ENCODE results near the gene DIS3L2.
"Not testable (repeated sequence)": the region's sequence is repeated elsewhere in the genome, so short reads cannot be mapped to it uniquely, and the experiment has no call there.

DIS3L2 gene

GRCh38 chr2:232296776-232297525, 335.4 kb downstream of the DIS3L2 start:
- DNase-seq (ENCODE audit: low read depth in 3 of 3) = no peak

DNA sequence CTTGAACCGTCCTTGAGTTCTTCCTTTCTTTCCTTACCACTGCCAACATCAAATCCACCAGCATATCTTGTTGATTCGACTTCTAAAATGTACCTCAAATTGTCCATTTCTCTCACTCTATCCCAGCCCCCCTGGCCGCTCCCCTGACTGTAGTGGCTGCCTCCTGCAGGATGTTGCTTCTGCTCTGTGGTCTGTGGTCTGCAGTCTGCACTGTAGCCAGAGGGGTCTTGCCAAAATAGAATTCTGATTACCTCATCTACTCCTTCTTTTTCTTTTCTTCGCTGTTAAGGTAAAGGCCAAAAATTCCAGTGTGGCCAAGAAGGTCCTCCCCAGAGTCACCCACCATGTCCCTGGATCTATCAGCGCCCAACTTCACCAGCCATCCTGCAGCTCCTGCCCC, 337.6 kb downstream of the DIS3L2 start:
- DNase-seq (ENCODE audit: low read depth in 3 of 3) = no peak

GRCh38 chr2:232299927-232300674, 338.6 kb downstream of the DIS3L2 start:
- DNase-seq (ENCODE audit: low read depth in 3 of 3) = no peak

DNA sequence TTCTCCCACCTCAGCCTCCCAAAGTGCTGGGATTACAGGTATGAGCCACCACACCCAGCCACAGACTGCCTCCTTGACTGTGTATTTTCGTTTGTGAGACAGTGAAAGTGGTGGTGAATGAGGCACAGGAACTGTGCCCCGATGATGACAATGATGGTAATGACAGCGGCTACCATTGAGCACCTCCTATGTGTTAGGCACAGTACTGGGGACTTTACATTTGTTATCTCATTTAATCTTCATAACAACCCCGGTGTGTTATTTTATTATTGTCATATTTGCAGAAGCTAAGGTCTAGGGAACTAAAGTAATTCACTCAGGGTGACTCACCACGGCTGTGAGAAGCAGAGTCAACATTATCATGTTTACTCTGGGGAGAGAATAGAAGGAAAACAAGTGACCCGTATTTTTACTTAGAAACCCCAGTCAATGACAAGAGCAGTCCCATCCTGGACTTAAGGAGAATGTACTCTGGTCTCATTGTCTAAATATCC, 339.4 kb downstream of the DIS3L2 start:
- no peak for DNase-seq (ENCODE audit: low read depth in 3 of 3)

- DNase-seq (ENCODE audit: low read depth in 3 of 3) = no peak
These were observed 342.7 kb downstream of the DIS3L2 start for GRCh38 chr2:232304236-232304635.

- DNase-seq (ENCODE audit: low read depth in 3 of 3) = no peak
These were observed 345.3 kb downstream of the DIS3L2 start for GRCh38 chr2:232306741-232307305.

- no peak for DNase-seq (ENCODE audit: low read depth in 3 of 3)
These were observed 346.3 kb downstream of the DIS3L2 start for GRCh38 chr2:232307854-232308253.

DNA sequence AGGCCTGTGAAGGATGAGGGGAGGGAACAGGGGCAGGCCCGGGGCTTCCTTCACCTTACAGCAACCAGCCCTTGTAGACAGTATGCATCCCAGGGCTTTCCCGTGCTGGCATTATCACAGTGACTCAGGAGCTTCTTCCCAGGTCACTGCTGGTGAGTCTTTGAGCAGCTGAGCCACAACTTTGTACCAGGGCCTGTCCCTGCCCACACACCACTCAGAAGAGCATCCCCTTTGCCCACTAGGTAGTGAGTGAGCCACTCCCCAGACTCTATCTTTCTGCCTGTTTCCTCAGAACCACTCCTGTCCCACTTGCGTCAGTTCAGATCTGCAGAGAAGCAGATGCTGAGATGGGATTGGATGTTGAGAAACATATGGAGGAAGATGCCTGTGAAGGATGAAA, 347.5 kb downstream of the DIS3L2 start:
- DNase-seq (ENCODE audit: low read depth in 3 of 3) = no peak

GRCh38 chr2:232309592-232309991, 348.1 kb downstream of the DIS3L2 start:
- no peak for DNase-seq (ENCODE audit: low read depth in 3 of 3)

DNA sequence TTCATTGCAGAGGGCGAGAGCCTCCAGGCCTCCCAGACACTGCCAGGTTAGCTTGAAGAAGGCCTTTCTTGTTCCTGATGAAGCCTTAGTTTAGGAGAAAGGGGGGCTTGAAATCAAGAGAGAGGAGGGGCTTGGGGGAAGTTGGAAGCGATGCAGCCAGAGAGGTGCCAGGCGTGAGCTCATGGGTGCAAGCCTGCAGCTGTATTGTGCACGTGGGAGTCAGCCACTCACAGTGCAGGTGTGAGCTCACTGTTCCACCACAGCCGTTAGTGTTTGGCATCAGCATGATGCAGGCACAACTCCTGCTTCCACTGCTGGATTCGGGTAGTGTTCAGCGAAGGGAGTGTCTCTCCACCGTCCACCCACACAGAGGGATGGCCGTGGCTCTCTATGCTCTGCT, 348.6 kb downstream of the DIS3L2 start:
- no peak for DNase-seq (ENCODE audit: low read depth in 3 of 3)

- DNase-seq (ENCODE audit: low read depth in 3 of 3) = no peak
These were observed 349.2 kb downstream of the DIS3L2 start for GRCh38 chr2:232310696-232311095.

DNA sequence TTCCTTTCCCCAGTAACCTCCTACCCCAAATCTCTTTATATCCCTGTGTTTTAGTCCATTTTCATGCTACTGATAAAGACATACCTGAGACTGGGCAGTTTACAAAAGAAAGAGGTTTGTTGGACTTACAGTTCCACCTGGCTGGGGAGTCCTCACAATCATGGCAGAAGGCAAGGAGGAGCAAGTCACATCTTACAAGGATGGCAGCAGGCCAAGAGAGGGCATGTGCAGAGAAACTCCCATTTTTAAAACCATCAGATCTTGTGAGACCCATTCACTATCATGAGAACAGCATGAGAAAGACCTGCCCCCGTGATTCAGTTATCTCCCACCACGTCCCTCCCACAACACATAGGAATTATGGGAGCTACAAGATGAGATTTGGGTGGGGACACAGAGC, 352.1 kb downstream of the DIS3L2 start:
- DNase-seq (ENCODE audit: low read depth in 3 of 3) = not testable (repeated sequence)

- DNase-seq (ENCODE audit: low read depth in 3 of 3) = peak; percentile 37 to 61 (median 43)
These were observed 353.8 kb downstream of the DIS3L2 start for GRCh38 chr2:232315049-232315922.

GRCh38 chr2:232315923-232316299, 354.4 kb downstream of the DIS3L2 start:
- no peak for DNase-seq (ENCODE audit: low read depth in 3 of 3)

GRCh38 chr2:232316461-232317330, 355.2 kb downstream of the DIS3L2 start:
- DNase-seq (ENCODE audit: low read depth in 3 of 3) = no peak

DNA sequence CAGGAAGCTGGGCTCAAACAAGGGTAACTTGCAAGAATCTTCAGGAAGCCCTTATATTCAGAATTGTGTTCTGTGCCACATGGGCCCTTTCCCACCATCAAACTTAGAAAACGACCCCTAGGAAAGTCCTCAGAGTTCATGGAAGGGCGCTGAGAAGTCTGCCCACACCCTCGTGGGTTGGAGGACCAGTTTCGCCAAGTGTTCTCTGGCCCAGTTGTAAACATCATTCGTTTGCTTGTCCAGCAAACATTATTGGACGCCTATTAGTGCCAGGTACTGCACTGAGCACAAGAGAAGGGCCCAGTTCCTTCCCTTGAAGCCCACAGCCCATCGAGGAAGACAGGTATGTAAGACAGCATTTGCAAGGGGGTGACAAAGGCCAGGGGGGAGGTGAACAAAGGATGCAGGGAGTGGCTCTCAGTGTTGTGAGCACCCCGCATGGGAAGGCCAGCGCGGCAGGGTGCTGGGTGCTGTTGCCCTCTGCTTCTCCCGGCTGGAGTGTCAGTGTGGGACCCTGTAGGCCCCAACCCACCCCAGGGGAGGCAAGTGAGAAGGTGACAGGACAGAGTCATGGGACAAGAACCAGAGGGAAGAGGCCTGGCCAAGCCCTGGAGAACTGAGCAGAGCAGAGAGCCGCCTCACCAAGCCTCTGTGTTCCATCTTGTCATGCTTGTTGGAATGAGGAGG, 356.8 kb downstream of the DIS3L2 start:
- DNase-seq (ENCODE audit: low read depth in 3 of 3) = no peak

DNA sequence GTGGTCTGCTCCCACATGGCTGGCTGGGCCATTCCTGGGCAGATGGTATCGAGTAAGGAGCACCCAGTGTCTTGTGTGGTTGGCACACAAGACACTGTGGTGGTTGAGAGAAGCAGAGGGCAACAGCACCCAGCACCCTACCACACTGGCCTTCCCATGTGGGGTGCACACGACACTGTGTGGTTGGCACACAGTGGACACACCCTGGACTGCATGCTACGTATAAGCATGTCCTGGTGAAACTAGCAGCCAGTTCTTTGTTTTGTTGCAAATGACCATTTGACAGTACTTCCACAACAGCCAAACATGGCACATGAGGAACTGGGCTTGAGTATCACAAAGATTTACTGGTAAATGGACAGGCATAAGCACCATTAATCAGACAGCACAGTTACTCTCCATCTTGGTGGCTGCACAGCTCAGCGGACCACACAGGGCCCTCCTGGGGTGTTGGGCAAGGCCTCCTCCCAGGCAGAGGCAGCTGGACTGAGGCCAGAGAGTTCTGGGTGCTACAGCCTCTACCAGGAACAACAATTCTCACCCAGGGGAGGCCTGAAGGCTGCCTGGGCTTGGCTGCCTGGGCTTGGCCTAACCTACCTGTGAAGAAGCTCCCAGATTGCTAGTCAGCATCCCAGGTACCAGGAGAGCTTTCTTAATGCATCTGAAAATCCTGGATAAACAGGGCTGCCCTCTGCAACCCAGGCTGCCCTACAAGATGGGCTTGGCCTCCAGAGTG, 357.7 kb downstream of the DIS3L2 start:
- DNase-seq (ENCODE audit: low read depth in 3 of 3) = no peak

DNA sequence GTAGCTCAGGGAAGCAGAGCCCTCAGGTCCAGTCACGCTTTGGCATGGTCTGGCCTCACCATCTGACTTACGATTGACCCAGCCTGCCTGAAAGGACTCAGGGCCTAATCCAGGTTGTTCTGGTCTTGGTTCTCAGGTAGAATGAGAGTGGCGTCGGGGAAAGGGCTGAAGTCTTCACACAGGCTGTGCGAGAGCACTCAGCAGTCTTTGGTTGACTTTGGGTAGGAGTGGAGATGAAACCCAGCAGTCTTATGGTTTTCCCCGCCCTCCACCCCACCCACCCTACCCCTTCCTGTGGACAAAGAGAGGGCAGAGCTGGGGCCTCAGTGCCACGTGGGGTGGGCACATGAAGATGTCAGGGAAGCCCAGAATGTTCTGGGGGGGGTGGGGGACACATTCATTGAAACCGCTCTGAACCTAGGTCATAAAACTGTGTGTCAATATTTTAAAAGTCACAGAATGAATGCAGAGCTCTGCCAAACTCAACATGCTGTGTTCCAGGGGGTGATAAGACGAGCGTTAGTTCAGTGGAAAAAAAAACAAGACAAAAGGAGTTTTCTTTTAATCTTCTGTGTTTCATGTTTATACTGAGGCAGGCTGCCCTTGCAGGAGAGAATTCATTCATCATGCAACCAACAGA, 358.4 kb downstream of the DIS3L2 start:
- no peak for DNase-seq (ENCODE audit: low read depth in 3 of 3)

- no peak for DNase-seq (ENCODE audit: low read depth in 3 of 3)
These were observed 358.9 kb downstream of the DIS3L2 start for GRCh38 chr2:232320443-232320803.
